Measurements from ENCODE around the gene RBL2. TPM values are rescaled to one million over a fixed set of nuclear protein-coding genes. Genes with fewer than 3 reads are reported as not detected.
A peak's percentile ranks its signal among the peaks of the same experiment; 100 is the strongest.

Gene RBL2
- total RNA-seq, 1 experiment from 2014 or later, result 38.0 TPM

DNA sequence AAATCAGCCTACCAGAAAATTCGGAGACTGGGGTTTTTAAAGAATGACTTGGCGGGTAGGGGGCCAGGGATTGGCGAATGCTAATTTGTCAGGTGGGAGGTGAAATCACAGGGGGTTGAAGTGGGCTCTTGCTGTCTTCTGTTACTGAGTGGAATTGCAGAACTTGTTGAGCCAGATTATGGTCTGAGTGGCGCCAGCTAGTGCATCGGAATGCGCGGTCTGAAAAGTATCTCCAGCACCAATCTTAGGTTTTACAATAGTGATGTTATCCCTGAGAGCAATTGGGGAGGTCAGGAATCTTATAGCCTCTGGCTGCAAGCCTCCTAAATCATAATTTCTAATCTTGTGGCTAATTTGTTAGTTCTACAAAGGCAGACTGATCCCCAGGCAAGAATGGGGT, 762 bp upstream of the RBL2 start:
- DNase-seq, result no peak
- Histone ChIP-seq H3K4me3 (peak overlapping the region; percentile 95), H3K9me3 (no peaks in the 10 kb centered on the region; the same call in 1 of the 2 replicates), H3K36me3 (peaks cover 3% of the 10 kb centered on the region; the same call in 1 of the 2 replicates), H3K27me3 (peaks cover 2% of the 10 kb centered on the region; the same call in 1 of the 2 replicates)

DNA sequence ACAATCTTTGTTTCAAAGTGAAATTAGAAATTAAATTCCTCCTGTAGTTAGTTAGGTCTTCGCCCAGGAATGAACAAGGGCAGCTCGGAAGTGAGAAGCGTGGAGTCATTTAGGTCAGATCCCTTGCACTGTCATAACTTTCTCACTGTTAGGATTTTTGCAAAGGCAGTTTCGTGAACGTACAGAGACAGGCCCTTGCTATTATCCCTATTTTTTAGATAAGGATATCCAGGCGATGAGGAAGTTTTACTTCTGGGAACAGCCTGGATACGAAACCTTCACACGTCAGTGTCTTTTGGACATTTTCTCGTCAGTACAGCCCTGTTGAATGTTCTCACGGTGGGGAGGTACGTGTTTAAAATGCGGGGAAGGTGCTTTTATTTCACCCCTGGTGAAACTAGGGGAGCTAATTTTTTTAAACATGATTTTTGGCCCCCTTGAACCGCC, 318 bp upstream of the RBL2 start:
- no peak for DNase-seq
- H3K27me3 ChIP-seq, result peaks cover 1% of the 10 kb centered on the region; the same call in 1 of the 2 replicates
- H3K36me3 ChIP-seq, result peaks cover 4% of the 10 kb centered on the region; the same call in 1 of the 2 replicates
- no peaks in the 10 kb centered on the region; the same call in 1 of the 2 replicates for H3K9me3 ChIP-seq
- peak overlapping the region; percentile 95 for H3K4me3 ChIP-seq

DNA sequence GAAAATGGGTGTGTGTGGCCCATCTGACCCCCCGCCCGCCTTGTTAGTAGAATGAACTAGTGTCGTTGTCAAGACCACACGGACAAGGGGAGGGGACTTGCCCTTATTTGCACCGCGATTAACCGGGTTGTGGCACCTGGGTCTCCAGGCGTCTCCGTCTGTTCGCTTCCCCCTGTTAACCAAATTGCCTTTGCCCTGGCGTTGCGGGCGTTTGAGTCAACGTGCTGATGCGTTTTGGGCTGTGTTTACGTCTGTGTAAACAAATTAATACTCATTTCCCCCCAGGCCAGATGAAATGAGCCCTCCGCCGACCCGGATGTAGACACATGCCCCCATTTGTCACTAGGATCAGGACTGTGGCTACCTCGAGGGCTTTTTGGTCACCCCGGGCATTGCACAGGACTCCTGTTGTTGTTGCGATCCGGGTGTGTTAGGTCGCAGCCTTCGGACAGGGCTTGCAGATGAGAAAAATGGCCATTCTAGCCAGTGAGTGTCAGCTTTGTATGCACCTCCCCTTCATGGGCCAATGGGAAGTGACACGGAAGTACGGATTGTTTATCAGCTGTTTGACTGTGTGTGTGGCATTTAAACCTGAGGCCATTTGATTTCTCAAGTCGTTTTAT, 906 bp downstream of the RBL2 start:
- Histone ChIP-seq H3K9me3 (no peaks in the 10 kb centered on the region; the same call in 1 of the 2 replicates), H3K27me3 (no peaks in the 10 kb centered on the region), H3K4me3 (peak overlapping the region; percentile 95), H3K36me3 (peaks cover 5% of the 10 kb centered on the region; the same call in 1 of the 2 replicates)
- peak; percentile 83 for DNase-seq

DNA sequence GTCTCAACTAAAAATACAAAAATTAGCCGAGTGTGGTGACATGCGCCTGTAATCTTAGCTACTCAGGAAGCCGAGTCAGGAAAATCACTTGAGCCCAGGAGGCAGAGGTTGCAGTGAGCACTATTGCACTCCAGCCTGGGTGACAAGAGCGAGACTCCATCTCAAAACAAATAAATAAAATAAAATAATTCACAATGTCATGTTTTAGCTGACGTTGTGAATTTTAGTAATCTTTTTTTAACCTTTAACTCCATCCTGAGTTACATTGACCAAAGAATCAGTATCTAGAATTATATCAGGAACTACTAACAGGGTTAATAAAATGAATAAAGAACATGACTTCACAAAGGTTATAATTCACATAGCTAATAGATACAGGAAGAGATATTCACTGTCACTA, 5.9 kb downstream of the RBL2 start:
- DNase-seq, result no peak
- no peaks in the 10 kb centered on the region for H3K27me3 ChIP-seq
- H3K36me3 ChIP-seq, result peaks cover 15% of the 10 kb centered on the region
- no peak overlapping the region for H3K4me3 ChIP-seq
- H3K9me3 ChIP-seq, result no peaks in the 10 kb centered on the region

DNA sequence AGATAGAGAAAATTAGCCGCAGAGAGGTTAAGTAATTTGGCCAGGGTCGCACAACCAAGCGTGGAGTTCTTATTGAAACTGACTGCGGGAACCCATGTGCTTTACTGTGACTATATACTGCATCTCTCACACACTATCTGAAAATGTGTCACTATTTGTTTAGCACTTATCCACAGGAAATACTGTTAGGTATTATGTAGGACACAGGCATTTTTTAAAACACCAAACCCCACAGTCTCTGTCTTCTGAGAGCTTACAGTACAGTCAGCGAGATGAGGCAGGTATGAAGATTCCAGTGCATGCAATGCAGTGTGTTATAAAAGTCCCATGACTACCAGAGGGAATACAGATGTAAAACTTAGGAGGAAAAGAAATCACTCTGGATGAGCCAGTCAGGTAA, 11.3 kb downstream of the RBL2 start:
- Histone ChIP-seq H3K36me3 (peaks cover 18% of the 10 kb centered on the region), H3K4me3 (no peak overlapping the region), H3K27me3 (no peaks in the 10 kb centered on the region), H3K9me3 (no peaks in the 10 kb centered on the region)
- no peak for DNase-seq

DNA sequence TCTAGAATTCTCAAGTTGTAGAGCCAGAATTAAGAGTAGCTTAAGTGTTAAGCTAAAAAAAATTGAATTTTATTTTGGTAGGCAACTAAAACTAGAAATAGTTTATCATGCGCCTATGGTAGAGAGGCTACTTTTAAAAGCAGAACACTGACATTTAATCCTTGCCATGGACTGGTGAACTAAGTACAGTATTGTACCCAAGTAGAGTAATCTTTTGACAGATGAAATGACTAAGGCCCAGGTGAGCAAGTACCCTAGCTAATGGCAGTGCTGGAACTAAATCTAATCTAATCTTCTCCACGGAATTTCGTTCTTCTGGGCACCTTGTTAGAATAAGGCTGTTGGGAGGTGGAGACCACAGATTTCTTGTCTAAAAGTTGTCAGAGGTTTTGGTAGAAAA, 11.8 kb downstream of the RBL2 start:
- Histone ChIP-seq H3K27me3 (no peaks in the 10 kb centered on the region), H3K36me3 (peaks cover 18% of the 10 kb centered on the region), H3K4me3 (no peak overlapping the region), H3K9me3 (no peaks in the 10 kb centered on the region)
- no peak for DNase-seq

DNA sequence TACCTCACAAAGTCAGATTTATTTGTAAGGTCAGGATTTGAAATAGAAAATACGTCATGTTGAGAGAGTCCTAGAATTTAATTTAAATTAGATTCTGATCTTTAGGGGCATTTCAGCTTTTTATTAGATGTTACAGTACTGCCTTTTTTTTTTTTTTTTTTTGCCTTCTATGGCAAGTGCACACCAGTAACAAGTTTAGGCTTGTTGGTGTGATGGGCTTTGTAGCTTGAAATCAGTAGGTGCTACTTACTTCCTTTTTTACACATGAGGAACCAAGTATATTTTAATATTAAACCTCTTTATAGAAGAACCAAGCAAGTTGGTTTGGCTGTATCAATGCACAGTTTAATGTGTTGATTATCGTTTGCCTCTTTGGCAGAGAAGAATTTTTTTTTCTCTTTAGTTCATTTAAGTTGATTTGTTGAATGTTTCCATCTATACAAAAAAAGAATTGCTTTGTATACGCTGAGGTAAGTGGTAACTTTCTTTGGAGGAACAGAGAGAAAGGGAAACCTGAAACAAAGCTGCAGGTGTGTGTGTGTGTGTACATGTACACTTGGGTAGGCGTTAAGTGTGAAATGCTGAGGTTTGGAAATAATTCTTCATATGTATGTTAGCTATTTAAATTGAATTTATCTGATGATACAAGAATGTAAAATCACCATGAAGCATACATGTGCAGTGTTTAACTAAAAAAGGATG, 15.7 kb downstream of the RBL2 start:
- Histone ChIP-seq H3K36me3 (peaks cover 37% of the 10 kb centered on the region), H3K4me3 (no peak overlapping the region)
- no peak for DNase-seq

DNA sequence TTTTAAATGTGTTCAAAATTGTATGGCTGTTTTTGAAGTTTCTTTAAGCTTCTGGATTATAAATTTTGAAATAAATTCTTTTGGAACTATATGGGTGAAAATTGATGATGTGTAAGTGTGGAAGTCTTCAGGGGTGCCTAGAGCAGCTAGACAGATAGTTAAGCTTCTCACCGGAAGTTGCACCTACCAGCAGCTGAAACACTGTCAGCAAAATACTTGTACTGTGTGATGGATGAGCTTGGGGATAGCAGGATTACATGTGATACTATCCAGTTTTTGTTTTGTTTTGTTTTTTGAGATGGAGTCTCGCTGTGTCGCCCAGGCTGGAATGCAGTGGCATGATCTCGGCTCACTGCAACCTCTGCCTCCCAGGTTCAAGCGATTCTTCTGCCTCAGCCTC, 19.7 kb downstream of the RBL2 start:
- Histone ChIP-seq H3K27me3 (no peaks in the 10 kb centered on the region), H3K36me3 (peaks cover 56% of the 10 kb centered on the region), H3K9me3 (no peaks in the 10 kb centered on the region), H3K4me3 (no peak overlapping the region)
- DNase-seq, result no peak

More for the DNA sequence above, 15.7 kb downstream of the RBL2 start:
- Histone ChIP-seq H3K27me3 (no peaks in the 10 kb centered on the region), H3K9me3 (no peaks in the 10 kb centered on the region)

DNA sequence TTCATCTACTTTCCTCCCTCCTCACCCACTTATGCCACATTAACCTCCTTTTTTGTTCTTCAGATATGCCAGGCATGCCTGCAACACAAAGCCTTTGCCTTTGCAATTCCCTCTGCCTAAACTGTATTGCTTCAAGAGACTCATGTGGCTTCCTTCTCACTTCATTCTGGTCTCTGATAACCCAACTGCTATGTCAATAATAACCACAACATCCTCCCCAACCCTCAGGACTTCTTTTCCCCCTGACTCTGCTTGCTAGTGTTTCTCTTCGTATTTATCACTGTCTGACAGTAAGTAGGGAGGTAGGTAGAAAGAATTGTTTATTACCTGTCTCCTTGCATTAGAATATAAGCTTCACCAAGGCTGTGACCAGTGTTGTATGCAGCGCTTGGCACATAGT, 22.4 kb downstream of the RBL2 start:
- DNase-seq, result no peak
- Histone ChIP-seq H3K27me3 (no peaks in the 10 kb centered on the region), H3K9me3 (no peaks in the 10 kb centered on the region), H3K36me3 (peaks cover 68% of the 10 kb centered on the region), H3K4me3 (no peak overlapping the region)

DNA sequence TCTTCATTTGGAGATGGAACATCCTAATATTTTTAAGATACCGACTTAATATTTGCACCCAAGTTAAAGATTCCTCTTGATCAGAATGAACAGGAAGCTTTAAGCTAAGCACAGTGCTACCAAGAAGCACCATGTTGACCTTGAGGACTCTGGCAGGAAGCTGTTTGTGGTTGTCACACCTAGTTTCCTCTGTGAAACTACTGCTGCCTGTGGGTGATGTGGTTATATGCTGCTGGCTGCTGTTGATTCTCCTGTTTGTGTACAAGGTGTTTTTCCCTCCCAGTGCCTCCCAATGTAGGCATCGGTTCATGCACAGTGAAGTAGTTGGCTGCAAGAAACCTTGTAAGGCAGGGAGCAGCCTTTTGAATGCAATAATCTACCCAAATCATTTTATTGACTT, 23.4 kb downstream of the RBL2 start:
- no peak overlapping the region for H3K4me3 ChIP-seq
- no peak for DNase-seq
- H3K36me3 ChIP-seq, result peaks cover 68% of the 10 kb centered on the region
- H3K9me3 ChIP-seq, result no peaks in the 10 kb centered on the region
- H3K27me3 ChIP-seq, result no peaks in the 10 kb centered on the region

DNA sequence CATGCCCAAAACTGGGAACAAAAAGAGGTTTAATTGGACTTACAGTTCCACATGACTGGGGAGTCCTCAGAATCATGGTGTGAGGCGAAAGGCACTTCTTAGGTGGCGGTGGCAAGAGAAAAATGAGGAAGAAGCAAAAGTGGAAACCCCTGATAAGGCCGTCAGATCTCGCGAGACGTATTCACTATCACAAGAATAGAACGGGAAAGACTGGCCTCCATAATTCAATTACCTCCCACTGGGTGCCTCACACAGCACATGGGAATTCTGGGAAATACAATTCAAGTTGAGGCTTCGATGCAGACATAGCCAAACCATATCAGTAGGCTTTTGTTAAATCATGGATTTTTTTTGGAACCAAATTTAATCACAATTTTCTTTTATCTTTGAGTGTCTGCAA, 24.4 kb downstream of the RBL2 start:
- Histone ChIP-seq H3K36me3 (peaks cover 67% of the 10 kb centered on the region), H3K27me3 (no peaks in the 10 kb centered on the region), H3K9me3 (no peaks in the 10 kb centered on the region), H3K4me3 (no peak overlapping the region)
- no peak for DNase-seq

DNA sequence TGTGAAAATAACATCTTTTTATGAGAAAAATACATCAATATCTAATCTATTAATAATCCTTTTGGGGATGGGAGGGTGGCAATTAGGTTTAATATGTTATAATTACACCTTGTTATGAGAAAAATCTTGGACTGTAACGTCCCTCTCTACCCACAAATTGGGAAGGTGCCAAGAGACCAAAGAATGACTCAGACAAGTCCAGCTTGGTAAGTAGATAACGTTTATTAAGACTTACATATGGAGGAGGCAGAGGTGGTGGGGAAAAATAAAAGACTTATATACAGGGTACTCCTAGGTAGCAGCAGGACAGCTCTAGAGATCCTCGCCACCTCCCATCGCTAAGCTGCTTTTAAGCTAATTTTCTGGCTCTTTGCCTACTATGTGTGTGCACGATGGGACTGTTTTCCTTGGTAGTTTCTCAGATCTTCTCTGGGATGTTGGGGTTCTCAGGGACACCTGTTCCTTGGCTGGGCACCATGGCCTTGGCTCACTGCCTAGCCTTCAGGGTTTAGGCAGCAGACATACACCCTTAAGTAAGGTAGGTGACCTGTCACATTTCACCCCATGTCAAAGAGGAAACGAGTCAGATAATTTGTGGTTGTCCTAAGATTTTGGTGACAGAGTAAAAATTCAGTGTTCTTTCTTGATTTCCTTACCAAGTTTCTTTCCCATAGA, 31.5 kb downstream of the RBL2 start:
- Histone ChIP-seq H3K9me3 (no peaks in the 10 kb centered on the region), H3K4me3 (no peak overlapping the region), H3K27me3 (no peaks in the 10 kb centered on the region), H3K36me3 (peaks cover 60% of the 10 kb centered on the region)
- peak; percentile 71 for DNase-seq

DNA sequence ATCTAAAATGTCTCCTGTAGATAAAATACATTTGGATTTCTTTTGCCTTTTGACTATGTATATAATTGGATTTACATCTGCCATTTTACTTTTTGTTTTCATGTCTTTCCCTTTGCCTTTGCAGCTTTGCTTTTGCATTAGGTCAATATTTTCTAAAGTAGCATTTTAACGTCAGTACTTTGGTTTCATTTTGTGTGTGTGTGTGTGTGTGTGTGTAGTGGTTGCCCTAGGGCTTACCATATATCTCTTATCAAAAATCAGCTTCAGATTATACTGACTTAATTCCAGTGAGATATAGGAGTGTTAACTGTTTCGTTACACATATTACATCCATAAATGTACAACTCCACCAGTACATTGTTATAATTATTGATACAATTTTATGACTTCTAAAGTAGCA, 42.6 kb downstream of the RBL2 start:
- peaks cover 66% of the 10 kb centered on the region for H3K36me3 ChIP-seq
- no peak overlapping the region for H3K4me3 ChIP-seq
- H3K27me3 ChIP-seq, result no peaks in the 10 kb centered on the region
- no peaks in the 10 kb centered on the region for H3K9me3 ChIP-seq
- DNase-seq, result no peak

DNA sequence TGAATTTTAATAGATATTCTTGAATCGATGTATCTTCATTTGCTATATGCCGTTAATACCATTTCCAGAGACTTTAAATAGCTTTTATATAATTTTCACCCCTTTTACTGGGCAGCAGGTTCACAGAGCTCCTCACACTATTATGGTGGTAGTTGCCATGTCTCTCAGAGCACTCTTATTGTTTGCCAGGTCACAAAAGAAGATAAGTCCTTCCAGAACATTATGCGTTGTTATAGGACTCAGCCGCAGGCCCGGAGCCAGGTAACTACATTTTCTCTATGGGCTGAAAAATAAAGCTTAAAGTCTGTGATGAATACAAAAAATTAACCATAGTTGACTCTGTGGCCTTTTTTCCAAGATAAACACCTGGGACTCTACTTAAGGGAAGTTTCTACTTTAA, 44.7 kb downstream of the RBL2 start:
- H3K27me3 ChIP-seq, result no peaks in the 10 kb centered on the region
- H3K4me3 ChIP-seq, result no peak overlapping the region
- H3K36me3 ChIP-seq, result peaks cover 64% of the 10 kb centered on the region
- DNase-seq, result no peak
- H3K9me3 ChIP-seq, result no peaks in the 10 kb centered on the region

DNA sequence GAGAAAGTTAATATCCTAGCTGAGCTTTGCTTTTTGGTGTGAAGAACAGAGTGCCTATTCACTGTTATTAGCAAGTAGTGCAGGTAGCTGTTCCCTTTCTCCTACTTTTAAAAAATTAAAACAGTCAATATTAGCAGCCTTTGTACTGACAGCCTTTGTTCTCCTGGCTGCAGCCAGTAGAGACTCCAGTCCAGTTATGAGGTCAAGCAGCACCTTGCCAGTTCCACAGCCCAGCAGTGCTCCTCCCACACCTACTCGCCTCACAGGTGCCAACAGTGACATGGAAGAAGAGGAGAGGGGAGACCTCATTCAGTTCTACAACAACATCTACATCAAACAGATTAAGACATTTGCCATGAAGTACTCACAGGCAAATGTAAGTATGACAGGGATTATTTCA, 46.1 kb downstream of the RBL2 start:
- Histone ChIP-seq H3K4me3 (no peak overlapping the region), H3K36me3 (peaks cover 77% of the 10 kb centered on the region), H3K27me3 (no peaks in the 10 kb centered on the region), H3K9me3 (peaks cover 2% of the 10 kb centered on the region; the same call in 1 of the 2 replicates)
- DNase-seq, result no peak

DNA sequence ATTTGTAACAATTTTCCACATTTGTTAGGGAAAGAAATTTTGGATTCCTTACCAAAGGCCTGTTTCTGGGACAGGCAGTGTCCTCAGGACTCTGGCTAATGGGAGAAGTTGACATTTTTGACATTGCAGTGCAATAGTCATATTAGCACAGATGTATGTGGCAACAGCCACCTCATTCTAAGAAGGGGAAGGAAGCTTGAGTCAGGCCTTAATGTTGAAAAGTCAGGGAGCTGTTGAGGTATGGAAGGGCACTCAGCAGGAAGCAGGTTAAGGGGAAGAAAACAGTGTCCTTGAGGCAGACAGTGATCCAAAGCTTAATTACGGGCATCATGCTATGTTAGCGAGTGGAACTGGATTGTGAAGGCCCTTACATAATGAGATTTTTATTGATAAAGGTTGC, 47.9 kb downstream of the RBL2 start:
- Histone ChIP-seq H3K4me3 (no peak overlapping the region), H3K27me3 (no peaks in the 10 kb centered on the region), H3K9me3 (peaks cover 2% of the 10 kb centered on the region; the same call in 1 of the 2 replicates), H3K36me3 (peaks cover 81% of the 10 kb centered on the region)
- DNase-seq, result no peak

DNA sequence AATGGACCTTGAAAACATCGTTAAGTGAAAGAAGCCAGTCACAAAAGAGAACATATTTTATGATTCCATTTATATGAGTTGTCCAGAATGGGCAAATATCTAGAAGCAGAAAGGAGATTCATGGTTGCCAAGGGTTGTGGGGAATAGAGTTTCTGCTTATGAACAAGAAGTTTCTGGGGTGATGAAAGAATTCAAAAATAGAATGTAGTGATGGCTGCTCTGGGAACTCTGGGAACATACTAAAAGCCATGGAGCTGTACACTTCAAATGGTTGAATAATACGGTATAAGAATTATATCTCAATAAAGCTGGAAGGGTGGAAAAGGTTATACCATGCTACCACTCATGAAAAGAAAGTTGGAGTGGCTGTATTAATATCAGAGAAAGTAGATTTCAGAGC, 50.3 kb downstream of the RBL2 start:
- Histone ChIP-seq H3K4me3 (no peak overlapping the region), H3K36me3 (peaks cover 80% of the 10 kb centered on the region), H3K9me3 (peaks cover 2% of the 10 kb centered on the region; the same call in 1 of the 2 replicates), H3K27me3 (no peaks in the 10 kb centered on the region)
- no peak for DNase-seq

Measured in MG63 (cell line).